OCI-LY3 (cell line): Measurements from ENCODE around the gene GALK2.

ENCODE experiments used
- H2AFZ ChIP-seq: fragments of 200-600, 300-600 bp; shearing (Covaris generic); 2 replicates; pipeline ENCODE4 v1.6.0; 2014; ENCODE audit warnings: antibody characterized with exemption, low read depth, low read length
- H3K27ac ChIP-seq: fragments of 200-600, 300-600 bp; sonication (generic); 2 replicates; pipeline ENCODE4 v1.5.1; 2014; ENCODE audit warnings: mild to moderate bottlenecking, low read length, moderate library complexity, mixed read lengths
- H3K27me3 ChIP-seq: fragments of 200-600, 300-600 bp; sonication (generic); 2 replicates; pipeline ENCODE4 v1.6.1; 2014; ENCODE audit warnings: low read depth, low read length, mixed read lengths
- H3K36me3 ChIP-seq: fragments of 200-600, 300-600 bp; sonication (generic); replicated peaks from 2 replicates; pipeline ENCODE3; 2014; ENCODE audit warnings: low read depth, low read length, mixed read lengths
- H3K4me1 ChIP-seq: fragments of 300-600, 200-600 bp; sonication (generic); 2 replicates; pipeline ENCODE4 v1.6.1; 2014; ENCODE audit warnings: low read length, mixed read lengths
- H3K4me2 ChIP-seq: fragments of 200-600, 300-600 bp; sonication (generic); 2 replicates; pipeline ENCODE4 v1.6.1; 2014; ENCODE audit warnings: low read length, mixed read lengths
- H3K4me3 ChIP-seq: fragments of 300-600, 200-600 bp; sonication (generic); 2 replicates; pipeline ENCODE4 v1.5.1; 2014; ENCODE audit warnings: antibody characterized with exemption, mild to moderate bottlenecking, low read length, moderate library complexity
- H3K79me2 ChIP-seq: fragments of 300-600, 200-600 bp; shearing (Covaris generic); 2 replicates; pipeline ENCODE4 v1.6.1; 2014; ENCODE audit warnings: mild to moderate bottlenecking, low read length, mixed read lengths
- H3K9ac ChIP-seq: fragments of 300-600, 200-600 bp; shearing (Covaris generic); 2 replicates; pipeline ENCODE4 v1.6.0; 2014; ENCODE audit warnings: mild to moderate bottlenecking, low read length, moderate library complexity
- H3K9me3 ChIP-seq: fragments of 200-600, 300-600 bp; shearing (Covaris generic); 2 replicates; pipeline ENCODE4 v1.6.1; 2014; ENCODE audit warnings: low read length, mixed read lengths; ENCODE audit not compliant: insufficient read depth
- H4K20me1 ChIP-seq: fragments of 200-600, 300-600 bp; sonication (generic); 2 replicates; pipeline ENCODE4 v1.6.1; 2016; ENCODE audit warnings: low read length, mixed read lengths; ENCODE audit not compliant: insufficient read depth
- CTCF ChIP-seq: fragments of 200-600, 300-600 bp; sonication (generic); IDR thresholded peaks from 2 replicates; pipeline ENCODE4 v1.5.1; 2014; ENCODE audit warnings: antibody characterized with exemption, low read length, low read depth
- EZH2phosphoT487 ChIP-seq: fragments of 200-600 bp; shearing (Covaris generic); IDR thresholded peaks from 2 replicates; pipeline ENCODE4 v1.6.1; 2018; ENCODE audit warnings: antibody characterized with exemption, mixed run types, low read depth

The GALK2 gene

DNA sequence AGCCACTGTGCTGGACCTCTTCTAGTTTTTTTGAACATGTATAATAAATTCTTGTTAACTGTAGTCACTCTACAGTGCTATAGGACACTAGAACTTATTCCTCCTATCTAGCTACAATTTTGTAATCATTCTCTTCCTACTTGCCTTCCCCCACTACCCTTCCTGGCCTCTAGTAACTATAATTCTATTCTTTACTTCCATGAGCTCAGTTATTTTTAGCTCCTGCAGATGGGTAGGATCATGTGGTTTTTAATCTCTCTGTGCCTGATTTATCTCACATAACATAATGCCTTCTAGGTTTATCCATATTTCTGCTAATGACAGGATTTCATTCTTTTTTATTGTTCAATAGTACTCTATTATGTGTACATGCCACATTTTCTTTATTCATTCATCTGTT lies 139.8 kb downstream of the GALK2 start:
- H3K27me3 ChIP-seq = no peaks in the 10 kb centered on the region
- no peak for TF ChIP-seq CTCF
- no peak for TF ChIP-seq EZH2phosphoT487
- H2AFZ ChIP-seq = no peak overlapping the region
- no peak overlapping the region for H3K9ac ChIP-seq
- H3K4me3 ChIP-seq = no peak overlapping the region
- no peaks in the 10 kb centered on the region for H4K20me1 ChIP-seq
- H3K79me2 ChIP-seq = no peaks in the 10 kb centered on the region
- H3K4me2 ChIP-seq = no peak overlapping the region
- no peaks in the 10 kb centered on the region for H3K4me1 ChIP-seq
- no peaks in the 10 kb centered on the region for H3K9me3 ChIP-seq
- H3K27ac ChIP-seq = no peak overlapping the region
- no peaks in the 10 kb centered on the region for H3K36me3 ChIP-seq

DNA sequence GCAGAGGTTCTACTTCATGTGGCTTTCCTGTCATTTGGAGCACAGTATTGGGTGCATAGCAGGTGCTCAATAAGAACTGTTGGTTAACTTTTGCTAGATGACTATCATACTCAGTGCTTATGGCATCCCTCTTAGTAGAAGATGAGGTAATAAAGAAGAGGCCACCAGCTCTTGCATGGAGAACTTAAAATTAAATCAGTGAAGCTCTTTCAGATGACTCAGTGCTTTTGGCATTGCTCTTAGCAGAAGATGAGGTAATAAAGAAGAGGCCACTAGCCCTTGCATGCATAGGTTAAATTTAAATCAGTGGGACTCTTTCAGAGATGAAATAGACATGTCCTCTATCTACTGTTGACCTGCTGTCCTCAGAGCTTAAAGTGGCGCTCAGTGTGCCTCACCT lies 143.6 kb downstream of the GALK2 start:
- Histone ChIP-seq H3K4me1 (no peaks in the 10 kb centered on the region), H2AFZ (no peak overlapping the region), H3K9me3 (no peaks in the 10 kb centered on the region), H3K79me2 (no peaks in the 10 kb centered on the region), H3K27ac (no peak overlapping the region), H3K4me3 (no peak overlapping the region), H3K27me3 (no peaks in the 10 kb centered on the region), H3K36me3 (no peaks in the 10 kb centered on the region), H4K20me1 (no peaks in the 10 kb centered on the region), H3K4me2 (no peak overlapping the region), H3K9ac (no peak overlapping the region)
- TF ChIP-seq CTCF (no peak), EZH2phosphoT487 (no peak)

GRCh38 chr15:49314716-49315115 lies 144.7 kb downstream of the GALK2 start:
- no peaks in the 10 kb centered on the region for H4K20me1 ChIP-seq
- no peak overlapping the region for H3K9ac ChIP-seq
- no peak overlapping the region for H3K4me3 ChIP-seq
- H3K27ac ChIP-seq = no peak overlapping the region
- no peaks in the 10 kb centered on the region for H3K4me1 ChIP-seq
- no peaks in the 10 kb centered on the region for H3K36me3 ChIP-seq
- H2AFZ ChIP-seq = no peak overlapping the region
- no peaks in the 10 kb centered on the region for H3K27me3 ChIP-seq
- TF ChIP-seq CTCF (no peak), EZH2phosphoT487 (no peak)
- H3K9me3 ChIP-seq = no peaks in the 10 kb centered on the region
- H3K4me2 ChIP-seq = no peak overlapping the region
- H3K79me2 ChIP-seq = no peaks in the 10 kb centered on the region

- no peaks in the 10 kb centered on the region for H3K36me3 ChIP-seq
- no peak overlapping the region for H3K4me3 ChIP-seq
- H3K9ac ChIP-seq = no peak overlapping the region
- H3K27me3 ChIP-seq = no peaks in the 10 kb centered on the region
- H3K9me3 ChIP-seq = no peaks in the 10 kb centered on the region
- no peak overlapping the region for H2AFZ ChIP-seq
- TF ChIP-seq CTCF (no peak), EZH2phosphoT487 (no peak)
- no peaks in the 10 kb centered on the region for H4K20me1 ChIP-seq
- no peak overlapping the region for H3K4me2 ChIP-seq
- no peaks in the 10 kb centered on the region for H3K79me2 ChIP-seq
- H3K27ac ChIP-seq = no peak overlapping the region
- no peaks in the 10 kb centered on the region for H3K4me1 ChIP-seq
These were observed 145.4 kb downstream of the GALK2 start for GRCh38 chr15:49315391-49315823.
